Tracheal epithelial cell (primary cell): ENCODE data around the gene CDC25A. TPM values are rescaled to one million over a fixed set of nuclear protein-coding genes. Genes with fewer than 3 reads are reported as not detected.

Experiments used
- total RNA-seq: library from RNA; depleted of rRNA; stranded (reverse); fragments of >200 nt; gene quantifications from 2 replicates; pipeline ENCODE4 v1.2.1, GENCODE V29; 2014

The CDC25A gene
- total RNA-seq = 3.8 and 4.3 TPM in 2 replicates

GRCh38 chr3:48188266-48189201, at the start of gene CDC25A:
Gene CDC25A, minus strand, starts transcription at chr3:48188417. Its CDS starts 470 bp downstream, at chr3:48187947.

GRCh38 chr3:48222616-48223513, 34.6 kb upstream of the CDC25A start, which contains the start of gene CAMP:
Gene CAMP, plus strand, starts transcription at chr3:48223495. Its CDS starts 17 bp downstream, at chr3:48223512.

Other genes with a start within 250 kb of the CDC25A start
- 66.7 TPM in 2 replicates for gene MAP4, start 172.0 kb downstream of the CDC25A start, total RNA-seq
- gene CAMP, start 35.1 kb upstream of the CDC25A start, total RNA-seq = 27.3 TPM in 1 of 2 replicates, not detected in the other
- gene ZNF589, start 52.7 kb upstream of the CDC25A start, total RNA-seq = 1.7 and 3.0 TPM in 2 replicates
- gene NME6, start 113.0 kb upstream of the CDC25A start, total RNA-seq = 35.4 and 49.4 TPM in 2 replicates
- not detected in 2 replicates for gene SPINK8, start 145.2 kb upstream of the CDC25A start, total RNA-seq
- gene FBXW12, start 183.8 kb upstream of the CDC25A start, total RNA-seq = not detected in 2 replicates
- gene PLXNB1, start 241.7 kb upstream of the CDC25A start, total RNA-seq = 74.7 and 103 TPM in 2 replicates